Mucosa of descending colon (tissue), 3 donors: ENCODE data around the gene CLDN4. TPM values are rescaled to one million over a fixed set of nuclear protein-coding genes. Genes with fewer than 3 reads are reported as not detected.
A peak's percentile ranks its signal among the peaks of the same experiment; 100 is the strongest.

Experiments
- ATAC-seq: fragments of 200-7000 bp; cut with Tn5 transposase; one replicate; pipeline ENCODE4 v1.9.1; 2020; ENCODE audit warnings: mild to moderate bottlenecking, moderate library complexity
- DNase-seq, 3 donors: peaks; one replicate each; pipeline ENCODE4 v3.0.0-alpha.2; 2020
- H3K36me3 ChIP-seq: fragments of 200-600 bp; one replicate; pipeline ENCODE4 v1.8.0; 2021; ENCODE audit warnings: low read depth, mild to moderate bottlenecking
- H3K4me1 ChIP-seq: fragments of 200-600 bp; one replicate; pipeline ENCODE4 v1.8.0; 2021; ENCODE audit warnings: low read depth, mild to moderate bottlenecking
- H3K4me3 ChIP-seq: fragments of 200-600 bp; one replicate; pipeline ENCODE4 v1.8.0; 2021; ENCODE audit warnings: mild to moderate bottlenecking
- H3K9me3 ChIP-seq: fragments of 200-600 bp; one replicate; pipeline ENCODE4 v1.8.0; 2021; ENCODE audit warnings: mild to moderate bottlenecking
- intact Hi-C, 2 donors: fragments of 100-400 bp; cut with DNase I in 1 of 2; cut with micrococcal nuclease in 1 of 2; formaldehyde crosslinking; loops; one replicate each; pipeline versions ENCODE4 v1.11.0 to v1.11.1; 2022; cut with DNase I, micrococcal nuclease
- total RNA-seq, 3 donors: library from RNA; stranded (reverse); fragmentation: NEBNext Ultra II Directional in 2 of 3; extraction: Animal tissue kit (Norgen Biotek cat#: 25700) in 2 of 3; gene quantifications; one replicate each; pipeline versions ENCODE4 v1.2.1 to v1.2.4, GENCODE V29; 2021 to 2023
- TF ChIP-seq, protein P1 (sequence below): fragments of 200-600 bp; IDR thresholded peaks from one replicate; pipeline ENCODE4 v1.8.0; 2022; ENCODE audit warnings: antibody characterized with exemption, mild to moderate bottlenecking
- donor health status: DM: no; HTN: no; CAD: no; lungs with moderate emphysema.
- donor health status: DM: no; HTN: no; CAD: no.
- donor health status: DM: no; HTN: yes; CAD: no.

The CLDN4 gene
- total RNA-seq, 3 donors from 2014 or later = 450 to 1,208 (median 1,043) TPM

DNA sequence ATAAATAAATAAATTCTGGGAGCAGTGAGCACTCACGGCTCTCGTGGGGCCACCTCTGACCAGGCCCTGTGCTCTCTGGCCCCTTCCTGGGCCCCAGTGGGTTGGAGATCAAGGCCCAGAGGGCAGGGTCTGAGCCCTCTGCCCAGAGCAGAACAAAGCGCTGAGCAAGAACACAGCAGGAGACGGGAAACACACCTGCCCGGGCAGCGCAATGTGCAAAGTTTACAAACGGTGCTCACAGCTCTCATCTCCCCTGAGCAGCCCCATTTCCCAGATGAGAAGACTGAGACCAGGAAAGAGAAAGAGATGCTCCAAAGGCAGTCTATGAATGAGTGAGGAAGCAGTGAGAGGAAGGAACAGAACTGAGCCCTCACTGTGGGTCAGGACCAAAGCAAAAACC, 8.5 kb downstream of the CLDN4 start:
- DNase-seq (no peak), ATAC-seq (no peak)
- intact Hi-C loops = no loop called here
- Histone ChIP-seq H3K4me3 (no peak overlapping the region), H3K4me1 (no peaks in the 10 kb centered on the region), H3K36me3 (no peaks in the 10 kb centered on the region), H3K9me3 (no peaks in the 10 kb centered on the region)
- TF ChIP-seq, protein P1, sequence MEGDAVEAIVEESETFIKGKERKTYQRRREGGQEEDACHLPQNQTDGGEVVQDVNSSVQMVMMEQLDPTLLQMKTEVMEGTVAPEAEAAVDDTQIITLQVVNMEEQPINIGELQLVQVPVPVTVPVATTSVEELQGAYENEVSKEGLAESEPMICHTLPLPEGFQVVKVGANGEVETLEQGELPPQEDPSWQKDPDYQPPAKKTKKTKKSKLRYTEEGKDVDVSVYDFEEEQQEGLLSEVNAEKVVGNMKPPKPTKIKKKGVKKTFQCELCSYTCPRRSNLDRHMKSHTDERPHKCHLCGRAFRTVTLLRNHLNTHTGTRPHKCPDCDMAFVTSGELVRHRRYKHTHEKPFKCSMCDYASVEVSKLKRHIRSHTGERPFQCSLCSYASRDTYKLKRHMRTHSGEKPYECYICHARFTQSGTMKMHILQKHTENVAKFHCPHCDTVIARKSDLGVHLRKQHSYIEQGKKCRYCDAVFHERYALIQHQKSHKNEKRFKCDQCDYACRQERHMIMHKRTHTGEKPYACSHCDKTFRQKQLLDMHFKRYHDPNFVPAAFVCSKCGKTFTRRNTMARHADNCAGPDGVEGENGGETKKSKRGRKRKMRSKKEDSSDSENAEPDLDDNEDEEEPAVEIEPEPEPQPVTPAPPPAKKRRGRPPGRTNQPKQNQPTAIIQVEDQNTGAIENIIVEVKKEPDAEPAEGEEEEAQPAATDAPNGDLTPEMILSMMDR = no peak

DNA sequence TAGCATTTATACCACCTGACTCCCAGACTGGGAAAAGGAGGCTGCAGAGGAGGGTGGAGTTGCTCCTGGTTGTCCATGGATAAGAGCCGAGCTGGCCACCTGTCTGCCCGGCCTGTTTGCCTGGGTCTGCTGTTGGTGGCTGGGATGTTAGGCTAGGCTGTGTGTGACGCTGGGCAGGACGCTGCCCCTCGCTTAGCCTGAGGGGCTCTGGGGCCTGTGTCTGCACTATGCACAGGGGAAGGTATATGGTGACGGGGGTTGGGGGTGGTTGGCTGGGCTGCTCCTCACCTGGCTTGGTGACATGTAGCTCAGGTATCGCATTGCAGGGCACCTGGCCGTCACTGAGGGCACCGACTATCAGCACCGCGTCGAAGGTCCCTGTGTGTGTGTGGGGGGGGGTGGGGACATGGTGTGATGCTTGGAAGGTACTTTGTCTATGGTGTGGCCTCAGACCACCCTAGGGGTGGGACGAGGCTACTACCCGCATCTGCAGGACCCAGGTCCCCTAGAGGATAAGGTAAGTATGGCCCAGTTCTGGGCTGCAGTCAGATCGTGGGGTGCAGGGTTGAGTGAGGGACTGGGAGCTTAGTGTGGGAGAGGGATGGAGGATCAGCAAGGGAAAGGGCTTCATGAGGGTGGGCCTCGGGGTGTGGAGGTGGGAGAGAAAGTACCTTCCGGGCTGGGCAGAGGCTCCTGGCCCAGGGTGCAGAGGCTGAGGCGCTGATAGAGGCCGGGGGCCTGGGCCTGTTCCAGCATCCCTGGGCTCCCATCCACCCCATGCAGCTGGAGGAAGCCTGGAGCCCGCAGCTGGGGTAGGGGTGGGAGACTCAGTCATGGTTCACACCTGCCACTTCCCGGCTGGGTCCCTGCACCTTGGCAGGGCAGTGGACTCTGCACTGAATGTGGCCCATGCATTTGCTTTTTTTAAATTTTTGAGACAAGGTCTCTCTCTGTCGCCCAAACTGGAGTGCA, 9.2 kb downstream of the CLDN4 start:
- ATAC-seq (no peak), DNase-seq (no peak)
- Histone ChIP-seq H3K4me1 (no peaks in the 10 kb centered on the region), H3K9me3 (no peaks in the 10 kb centered on the region), H3K36me3 (no peaks in the 10 kb centered on the region), H3K4me3 (no peak overlapping the region)
- intact Hi-C loops = no loop called here
- TF ChIP-seq, protein P1 = no peak

DNA sequence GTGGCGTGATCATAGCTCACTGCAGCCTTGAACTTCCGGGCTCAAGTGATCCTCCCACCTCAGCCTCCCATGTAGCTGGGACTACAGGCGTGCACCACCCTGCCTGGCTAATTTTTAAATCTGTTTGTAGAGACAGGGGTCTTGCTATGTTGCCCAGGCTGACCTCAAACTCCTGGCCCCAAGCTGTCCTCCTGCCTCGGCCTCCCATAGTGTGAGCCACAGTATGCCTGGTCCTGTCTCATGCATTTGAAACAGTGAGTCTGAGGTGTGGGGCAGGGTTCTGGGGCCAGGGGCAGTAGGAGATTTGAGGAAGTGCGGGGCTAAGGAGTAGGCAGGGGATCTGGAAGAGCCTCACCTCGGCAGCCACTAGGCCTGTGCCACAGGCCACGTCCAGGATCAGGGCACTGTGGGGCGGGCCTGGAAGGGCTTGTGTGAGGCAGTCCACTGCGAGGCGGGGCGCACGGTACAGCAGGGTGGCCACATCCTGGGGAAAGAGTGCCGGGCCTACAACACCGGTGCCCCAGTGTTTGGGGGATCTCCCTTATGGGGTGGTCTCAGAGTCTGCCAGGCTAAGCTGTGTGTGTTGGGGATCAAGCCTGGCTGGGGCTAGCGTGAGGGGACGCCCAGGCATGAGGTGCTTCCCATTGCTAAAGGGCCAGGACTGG, 10.1 kb downstream of the CLDN4 start:
- intact Hi-C loops = no loop called here
- no peaks in the 10 kb centered on the region for H3K9me3 ChIP-seq
- no peak overlapping the region for H3K4me3 ChIP-seq
- ATAC-seq (no peak), DNase-seq (no peak)
- no peaks in the 10 kb centered on the region for H3K4me1 ChIP-seq
- H3K36me3 ChIP-seq = no peaks in the 10 kb centered on the region
- TF ChIP-seq, protein P1 = no peak

DNA sequence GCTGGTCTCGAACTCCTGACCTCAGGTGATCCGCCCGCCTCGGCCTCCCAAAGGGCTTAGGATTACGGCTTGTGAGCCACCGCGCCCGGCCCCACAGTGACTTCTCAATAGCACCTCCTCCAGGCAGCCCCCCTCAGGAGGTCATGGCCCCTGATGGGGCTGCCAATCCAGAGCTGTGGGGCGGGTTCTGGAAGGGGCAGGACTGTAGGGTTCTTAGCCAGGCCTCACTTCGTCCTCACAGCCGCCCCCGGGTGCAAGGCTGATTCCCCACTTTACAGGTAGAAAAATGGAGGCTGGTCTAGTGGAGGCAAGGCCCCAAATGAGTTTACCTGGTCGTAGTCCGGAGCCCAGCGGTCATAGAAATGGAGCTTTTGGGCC, 10.9 kb downstream of the CLDN4 start:
- DNase-seq (peak in 2 of 3 donors; percentile 36 to 60), ATAC-seq (peak; percentile 26)
- no peaks in the 10 kb centered on the region for H3K4me1 ChIP-seq
- H3K4me3 ChIP-seq = no peak overlapping the region
- no peaks in the 10 kb centered on the region for H3K36me3 ChIP-seq
- intact Hi-C loops = no loop called here
- no peaks in the 10 kb centered on the region for H3K9me3 ChIP-seq
- TF ChIP-seq, protein P1 = no peak

DNA sequence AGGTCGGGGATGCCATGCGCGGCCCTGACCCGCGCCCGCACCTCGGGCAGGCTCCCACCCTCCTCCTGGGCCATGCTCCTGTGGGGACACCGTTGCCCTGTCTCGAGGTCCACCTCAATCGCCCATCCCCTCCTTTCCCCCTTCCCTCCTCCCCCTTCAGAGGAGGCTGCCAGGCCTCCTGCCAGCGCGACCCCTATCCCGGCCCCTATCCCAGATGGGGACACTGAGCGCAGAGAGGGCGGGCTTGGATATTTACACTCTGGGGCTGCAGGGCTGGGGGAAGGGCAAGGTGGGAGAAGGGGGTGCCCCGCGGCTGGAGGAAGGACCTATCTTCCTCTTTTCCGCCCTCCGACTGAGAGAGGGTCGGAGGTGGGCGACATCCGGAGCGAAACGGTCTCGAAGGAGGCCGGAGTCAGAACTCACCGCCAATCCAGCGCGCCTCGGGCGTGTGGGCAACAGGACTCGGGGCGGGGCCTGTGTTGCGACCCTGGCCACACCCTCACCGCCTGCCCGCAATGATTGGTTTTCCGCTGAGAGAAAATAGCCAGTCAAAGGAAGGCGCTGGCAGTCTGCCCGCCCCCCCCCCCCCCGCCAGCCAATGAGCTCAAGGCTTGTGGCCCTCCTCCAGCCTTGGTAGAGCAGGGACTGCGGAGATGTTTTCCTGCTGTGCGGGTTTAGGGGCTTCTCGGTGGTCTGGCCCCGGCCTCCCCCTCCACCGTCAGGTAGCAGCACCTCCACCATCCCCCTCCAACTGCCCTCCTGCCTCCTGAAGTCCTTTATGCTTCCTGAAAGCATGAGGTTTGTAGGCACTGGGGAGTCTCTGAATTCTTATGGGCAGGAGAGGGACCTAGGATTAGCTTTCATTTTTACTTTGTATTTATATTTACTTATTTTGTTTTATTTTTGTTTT, 11.5 kb downstream of the CLDN4 start, which contains the start of gene METTL27:
Gene METTL27 (minus strand): TSS at position 450 of the 910 bp plus-strand sequence. CDS start 376 bp downstream, at position 74.
- Histone ChIP-seq H3K9me3 (no peaks in the 10 kb centered on the region), H3K36me3 (no peaks in the 10 kb centered on the region), H3K4me3 (peak within 1 kb of the TSS; percentile 19), H3K4me1 (no peaks in the 10 kb centered on the region)
- intact Hi-C loops = no loop called here
- TF ChIP-seq, protein P1 = no peak
- DNase-seq (peak; percentile 94 to 96 (median 95)), ATAC-seq (peak; percentile 97)
